H1 (cell line): Measurements from ENCODE around the gene CD34. TPM values are rescaled to one million over a fixed set of nuclear protein-coding genes. Genes with fewer than 3 reads are reported as not detected.

Experiments
- CTCF ChIA-PET: fragments of 300-600 bp; sonication (Branson Sonifier 250); formaldehyde crosslinking; loops from one replicate; lab custom pipeline; 2021; ENCODE audit not compliant: partially characterized antibody; lab: Charles Lee
- POLR2A ChIA-PET: fragments of 300-600 bp; sonication (Branson Sonifier 250); formaldehyde crosslinking; loops from one replicate; lab custom pipeline; 2021; ENCODE audit warnings: inconsistent platforms; ENCODE audit not compliant: partially characterized antibody; lab: Charles Lee
- DNase-seq, 2 experiments: peaks; one replicate each; pipeline versions ENCODE4 v3.0.0 to v3.0.0-alpha.2; 2010 to 2022; ENCODE audit warnings: low spot score in 2 of 2, low read depth in 1 of 2, mixed read lengths in 1 of 2
- FAIRE-seq: peaks from 2 replicates; lab custom pipeline; 2011; peaks lifted over from hg19 to GRCh38; lab: Jason Lieb, UNC
- H2AFZ ChIP-seq: 2 replicates; pipeline ENCODE4 v1.8.1; 2012; ENCODE audit warnings: low read length, inconsistent platforms
- H2AK5ac ChIP-seq: 2 replicates; pipeline ENCODE4 v1.6.1; 2013; ENCODE audit warnings: low read depth, low read length
- H2BK120ac ChIP-seq: replicated peaks from 2 replicates; pipeline ENCODE3; 2013; ENCODE audit warnings: low read depth, low read length, inconsistent platforms
- H2BK12ac ChIP-seq: 2 replicates; pipeline ENCODE4 v1.6.1; 2013; ENCODE audit warnings: low read depth, low read length
- H2BK15ac ChIP-seq: 2 replicates; pipeline ENCODE4 v1.6.1; 2013; ENCODE audit warnings: low read length
- H2BK20ac ChIP-seq: 2 replicates; pipeline ENCODE4 v1.6.1; 2013; ENCODE audit warnings: low read length
- H2BK5ac ChIP-seq: 2 replicates; pipeline ENCODE4 v1.6.1; 2013; ENCODE audit warnings: low read depth, low read length
- H3K14ac ChIP-seq: 2 replicates; pipeline ENCODE4 v1.6.1; 2013; ENCODE audit warnings: inconsistent platforms; ENCODE audit not compliant: insufficient read length
- H3K18ac ChIP-seq: 2 replicates; pipeline ENCODE4 v1.6.1; 2013; ENCODE audit warnings: low read length; ENCODE audit errors: extremely low read depth
- H3K23ac ChIP-seq: 2 replicates; pipeline ENCODE4 v1.6.1; 2013; ENCODE audit warnings: inconsistent platforms; ENCODE audit not compliant: insufficient read length
- H3K23me2 ChIP-seq: 2 replicates; pipeline ENCODE4 v1.6.1; 2013; ENCODE audit warnings: low read depth, low read length
- H3K27ac ChIP-seq: 2 replicates; pipeline ENCODE4 v1.6.1; 2011; ENCODE audit warnings: low read depth, low read length, inconsistent platforms
- H3K27me3 ChIP-seq, 4 experiments: replicated peaks in 1 of 4; 1 replicate in 1 of 4; 2 replicates in 3 of 4; pipeline versions ENCODE4 v1.6.1 to v1.8.1; 2011 to 2013; ENCODE audit warnings: low read length in 3 of 4, mild to moderate bottlenecking in 3 of 4, inconsistent platforms in 2 of 4, mixed read lengths in 2 of 4, moderate library complexity in 1 of 4; ENCODE audit not compliant: control insufficient read depth in 3 of 4, insufficient read depth in 3 of 4; ENCODE audit errors: extremely low read depth in 1 of 4
- H3K36me3 ChIP-seq, 4 experiments: 2 replicates each; pipeline versions ENCODE4 v1.6.1 to v1.8.1; 2011 to 2013; ENCODE audit warnings: mild to moderate bottlenecking in 4 of 4, low read length in 3 of 4, moderate library complexity in 2 of 4, control low read depth in 1 of 4, inconsistent platforms in 1 of 4; ENCODE audit not compliant: insufficient read depth in 4 of 4, control insufficient read depth in 2 of 4
- H3K4ac ChIP-seq: replicated peaks from 2 replicates; pipeline ENCODE3; 2013; ENCODE audit warnings: low read length, low read depth, mixed read lengths, inconsistent platforms; ENCODE audit not compliant: insufficient read length
- H3K4me1 ChIP-seq, 4 experiments: replicated peaks in 1 of 4; 1 replicate in 1 of 4; 2 replicates in 3 of 4; pipeline versions ENCODE4 v1.6.1 to v1.8.1; 2011 to 2013; ENCODE audit warnings: low read length in 3 of 4, inconsistent platforms in 2 of 4, mixed read lengths in 1 of 4; ENCODE audit not compliant: insufficient read depth in 4 of 4, control insufficient read depth in 3 of 4
- H3K4me2 ChIP-seq, 2 experiments: 2 replicates each; pipeline versions ENCODE4 v1.6.1 to v1.8.1; 2011 to 2013; ENCODE audit warnings: low read depth in 2 of 2, low read length in 2 of 2, control low read depth in 1 of 2, inconsistent platforms in 1 of 2, mild to moderate bottlenecking in 1 of 2; ENCODE audit not compliant: insufficient read depth in 1 of 2
- H3K4me3 ChIP-seq, 4 experiments: fragments of 200-600, 300-600 bp in 1 of 4; sonication (generic), shearing (Covaris generic), sonication (Bioruptor Twin) in 1 of 4; 2 replicates each; pipeline versions ENCODE4 v1.5.1 to v1.8.1; 2011 to 2016; ENCODE audit warnings: low read length in 4 of 4, low read depth in 3 of 4, control low read depth in 2 of 4, inconsistent platforms in 2 of 4, mild to moderate bottlenecking in 2 of 4, mixed read lengths in 1 of 4, moderate library complexity in 1 of 4; ENCODE audit not compliant: insufficient read depth in 2 of 4; ENCODE audit errors: extremely low read depth in 1 of 4
- H3K56ac ChIP-seq: replicated peaks from 2 replicates; pipeline ENCODE3; 2013; ENCODE audit warnings: low read depth, mild to moderate bottlenecking, mixed read lengths, low read length, inconsistent platforms; ENCODE audit not compliant: insufficient read length
- H3K79me1 ChIP-seq: 2 replicates; pipeline ENCODE4 v1.6.1; 2013; ENCODE audit warnings: low read depth, low read length, control low read depth
- H3K79me2 ChIP-seq, 2 experiments: 2 replicates each; pipeline versions ENCODE4 v1.6.1 to v1.8.1; 2012 to 2013; ENCODE audit warnings: low read length in 2 of 2, mild to moderate bottlenecking in 2 of 2, inconsistent platforms in 1 of 2; ENCODE audit not compliant: insufficient read depth in 2 of 2, control insufficient read depth in 1 of 2
- H3K9ac ChIP-seq, 4 experiments: replicated peaks in 1 of 4; 1 replicate in 1 of 4; 2 replicates in 3 of 4; pipeline versions ENCODE4 v1.6.1 to v1.8.1; 2011 to 2013; ENCODE audit warnings: low read depth in 3 of 4, low read length in 3 of 4, control low read depth in 2 of 4, mild to moderate bottlenecking in 2 of 4, moderate library complexity in 2 of 4, inconsistent platforms in 1 of 4; ENCODE audit errors: extremely low read depth in 1 of 4
- H3K9me3 ChIP-seq, 2 experiments: 2 replicates each; pipeline versions ENCODE4 v1.6.1 to v1.8.1; 2012 to 2013; ENCODE audit warnings: mild to moderate bottlenecking in 2 of 2, moderate library complexity in 2 of 2, control low read depth in 1 of 2, inconsistent platforms in 1 of 2, low read depth in 1 of 2, low read length in 1 of 2, mixed read lengths in 1 of 2; ENCODE audit not compliant: insufficient read depth in 2 of 2
- H4K20me1 ChIP-seq, 2 experiments: replicated peaks in 1 of 2; 2 replicates each; pipeline versions ENCODE3 to v1.8.1; 2011 to 2013; ENCODE audit warnings: inconsistent platforms in 2 of 2, low read length in 2 of 2, mild to moderate bottlenecking in 1 of 2; ENCODE audit not compliant: insufficient read depth in 2 of 2, control insufficient read depth in 1 of 2
- H4K5ac ChIP-seq: 2 replicates; pipeline ENCODE4 v1.6.1; 2013; ENCODE audit warnings: low read length, low read depth, mixed read lengths, inconsistent platforms; ENCODE audit not compliant: insufficient read length
- H4K8ac ChIP-seq: 2 replicates; pipeline ENCODE4 v1.8.0; 2013; ENCODE audit warnings: mild to moderate bottlenecking, moderate library complexity, low read length, inconsistent platforms; ENCODE audit not compliant: insufficient read depth; ENCODE audit errors: extremely low read depth
- H4K91ac ChIP-seq: replicated peaks from 2 replicates; pipeline ENCODE3; 2013; ENCODE audit warnings: low read length, mixed read lengths, inconsistent platforms; ENCODE audit not compliant: insufficient read length
- CEBPB ChIP-seq: IDR thresholded peaks from 2 replicates; pipeline ENCODE4 v1.6.1; 2012; ENCODE audit warnings: low read depth, low read length
- CTBP2 ChIP-seq: IDR thresholded peaks from 2 replicates; pipeline ENCODE4 v1.7.0; 2011; ENCODE audit warnings: borderline replicate concordance, mild to moderate bottlenecking, moderate library complexity, mixed read lengths, low read length; ENCODE audit not compliant: insufficient read depth, insufficient read length
- WGBS, 2 experiments: shearing (Covaris generic) in 1 of 2; methylation state at CpG; one replicate each; pipeline versions ENCODE4 v1.1.6 to v1.1.7; 2013 to 2015; ENCODE audit warnings: low lambda C conversion rate in 2 of 2, mixed read lengths in 2 of 2, inconsistent platforms in 1 of 2, low coverage in 1 of 2, missing lambda C conversion rate in 1 of 2; ENCODE audit not compliant: insufficient replicate concordance in 2 of 2, insufficient coverage in 1 of 2, insufficient read length in 1 of 2; ENCODE audit errors: extremely low coverage in 1 of 2, missing lambda C conversion rate in 1 of 2; 5-methylcytosine and 5-hydroxymethylcytosine counted together
- polyA plus RNA-seq, 7 experiments: library from polyadenylated mRNA; depleted of rRNA in 3 of 7; stranded (reverse) in 5 of 7; unstranded in 2 of 7; fragments of >200 nt in 5 of 7; fragments of 200-250 nt in 2 of 7; gene quantifications; 1 replicate in 5 of 7; 2 replicates in 1 of 7; 4 replicates in 1 of 7; pipeline versions ENCODE4 v1.2.1 to v1.2.3, GENCODE V29; 2011 to 2013; ENCODE audit warnings: missing spikeins in 2 of 7, mixed read lengths in 2 of 7
- total RNA-seq: library from RNA; stranded (reverse); fragmentation: NEBNext Ultra II Directional; extraction: Animal tissue kit (Norgen Biotek cat#: 25700); gene quantifications from 2 replicates; pipeline ENCODE4 v1.2.1, GENCODE V29; 2021

CD34 gene
- total and polyA plus RNA-seq, 2 of the 8 experiments (the other 6 are each of a cell fraction or from before 2014, with no cell fraction given), result 0.39 to 0.54 TPM

DNA sequence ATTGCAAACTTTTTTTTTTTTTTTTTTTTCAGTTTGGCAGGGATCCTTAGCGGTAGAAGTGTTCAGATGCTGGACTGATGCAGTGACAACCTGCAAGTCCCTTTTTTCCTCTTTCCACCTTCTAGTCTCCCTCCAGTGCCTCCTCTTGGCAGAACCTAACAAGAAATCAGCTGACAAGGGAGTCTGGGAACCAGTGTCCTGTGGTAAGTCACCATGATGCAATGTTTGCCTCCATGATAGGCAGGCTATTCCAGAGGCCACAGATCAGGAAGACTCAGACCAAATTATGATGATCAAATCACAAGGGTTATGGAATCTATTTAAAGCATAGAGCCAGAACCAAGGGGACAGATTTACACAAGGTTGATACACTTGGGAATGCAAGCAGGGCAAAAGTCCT, 3.0 kb upstream of the CD34 start:
- H4K91ac ChIP-seq, result no peak overlapping the region
- no peak overlapping the region for H3K4ac ChIP-seq
- ChIA-PET CTCF (interaction anchor here (1.1 to 1.8 kb wide), 3 partner anchors 16 to 44 kb away, joined by 3 to 6 read pairs (median 4); no protein-coding TSS in a partner anchor), POLR2A (no interaction called here)
- H3K27ac ChIP-seq, result no peak overlapping the region
- H3K4me3 ChIP-seq, result no peak overlapping the region
- peaks cover 11 to 41% (median 32%) of the 10 kb centered on the region in 4 experiments for H3K27me3 ChIP-seq
- H2BK15ac ChIP-seq, result no peak overlapping the region
- H3K4me2 ChIP-seq, result no peak overlapping the region
- no peak overlapping the region for H2BK120ac ChIP-seq
- H2BK5ac ChIP-seq, result no peak overlapping the region
- H3K9ac ChIP-seq, result no peak overlapping the region
- H3K79me1 ChIP-seq, result no peaks in the 10 kb centered on the region
- peaks cover 0 to 2% (median 0%) of the 10 kb centered on the region in 4 experiments; a peak in 1 of 7 replicates for H3K4me1 ChIP-seq
- no peaks in the 10 kb centered on the region for H3K36me3 ChIP-seq
- H3K23me2 ChIP-seq, result peaks cover 10% of the 10 kb centered on the region; the same call in 1 of the 2 replicates
- WGBS, 2 experiments, result 100% methylated on average over 1 of the region's 1 CpG; no CpG with 5 or more reads in 1 of the 2 experiments
- no peak overlapping the region for H2BK12ac ChIP-seq
- no peak overlapping the region for H3K14ac ChIP-seq
- no peak for DNase-seq
- H3K18ac ChIP-seq, result no peak overlapping the region
- H4K20me1 ChIP-seq, result no peaks in the 10 kb centered on the region
- 0 out of 2 replicates have a peak, but pooled peaks have one; percentile 6 for TF ChIP-seq CEBPB
- TF ChIP-seq CTBP2, result no peak
- H3K79me2 ChIP-seq, result no peaks in the 10 kb centered on the region
- no peak overlapping the region for H3K56ac ChIP-seq
- H3K9me3 ChIP-seq, result no peaks in the 10 kb centered on the region
- no peak overlapping the region for H4K5ac ChIP-seq
- no peak overlapping the region for H2AK5ac ChIP-seq
- H4K8ac ChIP-seq, result no peak overlapping the region
- H2BK20ac ChIP-seq, result no peak overlapping the region
- 0 out of 2 replicates have a peak overlapping the region, but pooled peaks have one; percentile 42 for H2AFZ ChIP-seq
- FAIRE-seq, result no peak
- no peak overlapping the region for H3K23ac ChIP-seq
